ENCODE results near the gene COPB1.

The COPB1 gene

GRCh38 chr11:14445542-14446530 lies 53.8 kb downstream of the COPB1 start:
- Histone ChIP-seq H3K4me2 (ENCODE audit: low read length) (no peak overlapping the region), H3K79me2 (ENCODE audit: control insufficient read depth, low read length) (no peaks in the 10 kb centered on the region), H3K4me3 (ENCODE audit: low read length) (no peak overlapping the region), H4K20me1 (ENCODE audit: control insufficient read depth, insufficient read depth, low read depth, low read length) (no peaks in the 10 kb centered on the region), H3K27ac (ENCODE audit: low read depth, low read length) (no peak overlapping the region), H3K36me3 (ENCODE audit: control insufficient read depth, low read length) (no peaks in the 10 kb centered on the region), H3K9me2 (replicated peaks; ENCODE audit: control insufficient read depth, low read length) (no peaks in the 10 kb centered on the region), H3K27me3 (ENCODE audit: control insufficient read depth, low read length) (no peaks in the 10 kb centered on the region; the same call in 1 of the 2 replicates), H3F3A (ENCODE audit: control insufficient read depth, insufficient read depth) (no peaks in the 10 kb centered on the region), H3K4me1 (ENCODE audit: control insufficient read depth, low read length) (peaks cover 10% of the 10 kb centered on the region), H3K9me3 (ENCODE audit: control insufficient read depth, insufficient read depth, low read length) (no peaks in the 10 kb centered on the region)
- no peak for TF ChIP-seq CTCF (IDR thresholded peaks at IDR 0.05; ENCODE audit: low read depth, low read length, poor library complexity, severe bottlenecking)
- no peak for TF ChIP-seq EZH2phosphoT487 (IDR thresholded peaks at IDR 0.05; ENCODE audit: borderline replicate concordance, low read length)

GRCh38 chr11:14444441-14445189 lies 55.0 kb downstream of the COPB1 start:
- H3F3A ChIP-seq (ENCODE audit: control insufficient read depth, insufficient read depth), result no peaks in the 10 kb centered on the region
- H3K27ac ChIP-seq (ENCODE audit: low read depth, low read length), result no peak overlapping the region
- H3K4me1 ChIP-seq (ENCODE audit: control insufficient read depth, low read length), result peaks cover 10% of the 10 kb centered on the region
- no peak for TF ChIP-seq EZH2phosphoT487 (IDR thresholded peaks at IDR 0.05; ENCODE audit: borderline replicate concordance, low read length)
- TF ChIP-seq CTCF (IDR thresholded peaks at IDR 0.05; ENCODE audit: low read depth, low read length, poor library complexity, severe bottlenecking), result no peak
- H3K9me2 ChIP-seq (replicated peaks; ENCODE audit: control insufficient read depth, low read length), result no peaks in the 10 kb centered on the region
- H3K79me2 ChIP-seq (ENCODE audit: control insufficient read depth, low read length), result no peaks in the 10 kb centered on the region
- no peaks in the 10 kb centered on the region for H3K36me3 ChIP-seq (ENCODE audit: control insufficient read depth, low read length)
- no peaks in the 10 kb centered on the region; the same call in 1 of the 2 replicates for H3K27me3 ChIP-seq (ENCODE audit: control insufficient read depth, low read length)
- H3K4me2 ChIP-seq (ENCODE audit: low read length), result no peak overlapping the region
- H3K9me3 ChIP-seq (ENCODE audit: control insufficient read depth, insufficient read depth, low read length), result no peaks in the 10 kb centered on the region
- no peak overlapping the region for H3K4me3 ChIP-seq (ENCODE audit: low read length)
- no peaks in the 10 kb centered on the region for H4K20me1 ChIP-seq (ENCODE audit: control insufficient read depth, insufficient read depth, low read depth, low read length)

- H3K9me2 ChIP-seq (replicated peaks; ENCODE audit: control insufficient read depth, low read length), result no peaks in the 10 kb centered on the region
- H3K79me2 ChIP-seq (ENCODE audit: control insufficient read depth, low read length), result no peaks in the 10 kb centered on the region
- H3K4me1 ChIP-seq (ENCODE audit: control insufficient read depth, low read length), result peaks cover 16% of the 10 kb centered on the region
- no peaks in the 10 kb centered on the region for H3K9me3 ChIP-seq (ENCODE audit: control insufficient read depth, insufficient read depth, low read length)
- H3K4me3 ChIP-seq (ENCODE audit: low read length), result no peak overlapping the region
- H3K4me2 ChIP-seq (ENCODE audit: low read length), result no peak overlapping the region
- H4K20me1 ChIP-seq (ENCODE audit: control insufficient read depth, insufficient read depth, low read depth, low read length), result no peaks in the 10 kb centered on the region
- H3K27ac ChIP-seq (ENCODE audit: low read depth, low read length), result no peak overlapping the region
- TF ChIP-seq EZH2phosphoT487 (IDR thresholded peaks at IDR 0.05; ENCODE audit: borderline replicate concordance, low read length), result no peak
- TF ChIP-seq CTCF (IDR thresholded peaks at IDR 0.05; ENCODE audit: low read depth, low read length, poor library complexity, severe bottlenecking), result no peak
- no peaks in the 10 kb centered on the region for H3F3A ChIP-seq (ENCODE audit: control insufficient read depth, insufficient read depth)
- no peaks in the 10 kb centered on the region; the same call in 1 of the 2 replicates for H3K27me3 ChIP-seq (ENCODE audit: control insufficient read depth, low read length)
- no peaks in the 10 kb centered on the region for H3K36me3 ChIP-seq (ENCODE audit: control insufficient read depth, low read length)
Observed at GRCh38 chr11:14443638-14444037, 56.0 kb downstream of the COPB1 start.
